Neural progenitor cell (in vitro differentiated cells): ENCODE results near the gene GSTM4.

Experiments
- EZH2phosphoT487 ChIP-seq: fragments of 200-600 bp; sonication (generic); IDR thresholded peaks from 2 replicates; pipeline ENCODE4 v1.6.1; 2017; ENCODE audit warnings: antibody characterized with exemption
- TF ChIP-seq, protein P1 (sequence below): fragments of 200-600 bp; sonication (generic); IDR thresholded peaks from 2 replicates; pipeline ENCODE4 v1.5.1; 2017; ENCODE audit warnings: antibody characterized with exemption, mild to moderate bottlenecking

- TF ChIP-seq, protein P1, sequence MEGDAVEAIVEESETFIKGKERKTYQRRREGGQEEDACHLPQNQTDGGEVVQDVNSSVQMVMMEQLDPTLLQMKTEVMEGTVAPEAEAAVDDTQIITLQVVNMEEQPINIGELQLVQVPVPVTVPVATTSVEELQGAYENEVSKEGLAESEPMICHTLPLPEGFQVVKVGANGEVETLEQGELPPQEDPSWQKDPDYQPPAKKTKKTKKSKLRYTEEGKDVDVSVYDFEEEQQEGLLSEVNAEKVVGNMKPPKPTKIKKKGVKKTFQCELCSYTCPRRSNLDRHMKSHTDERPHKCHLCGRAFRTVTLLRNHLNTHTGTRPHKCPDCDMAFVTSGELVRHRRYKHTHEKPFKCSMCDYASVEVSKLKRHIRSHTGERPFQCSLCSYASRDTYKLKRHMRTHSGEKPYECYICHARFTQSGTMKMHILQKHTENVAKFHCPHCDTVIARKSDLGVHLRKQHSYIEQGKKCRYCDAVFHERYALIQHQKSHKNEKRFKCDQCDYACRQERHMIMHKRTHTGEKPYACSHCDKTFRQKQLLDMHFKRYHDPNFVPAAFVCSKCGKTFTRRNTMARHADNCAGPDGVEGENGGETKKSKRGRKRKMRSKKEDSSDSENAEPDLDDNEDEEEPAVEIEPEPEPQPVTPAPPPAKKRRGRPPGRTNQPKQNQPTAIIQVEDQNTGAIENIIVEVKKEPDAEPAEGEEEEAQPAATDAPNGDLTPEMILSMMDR: no peak
- no peak for TF ChIP-seq EZH2phosphoT487
These were observed 14.7 kb upstream of the GSTM4 start for GRCh38 chr1:109641078-109641740.
